GM12878 (cell line): Measurements from ENCODE around the gene ANKMY2. TPM values are rescaled to one million over a fixed set of nuclear protein-coding genes. Genes with fewer than 3 reads are reported as not detected.

Source experiments
- ATAC-seq: fragments of 200-7000 bp; cut with Tn5 transposase; 3 replicates; pipeline ENCODE4 v1.9.1; 2020; ENCODE audit warnings: mild to moderate bottlenecking, moderate library complexity
- BruUV-seq: library from RNA; stranded (reverse); fragments of 400-500 nt; replicated peaks from 2 replicates; lab custom pipeline; 2021; lab: Mats Ljungman, UMichigan
- CTCF ChIA-PET: fragments of 300-600 bp; sonication (Branson Sonifier 250); formaldehyde crosslinking; extraction: SDS; loops from one replicate; lab custom pipeline; 2021; ENCODE audit warnings: inconsistent platforms; lab: Yijun Ruan, JAX
- POLR2A ChIA-PET: fragments of 350-600 bp; formaldehyde crosslinking; extraction: SDS; loops from one replicate; lab custom pipeline; 2021; ENCODE audit warnings: inconsistent platforms; lab: Charles Lee
- RAD21 ChIA-PET: fragments of 300-600 bp; sonication (Branson Sonifier 250); formaldehyde crosslinking; loops from one replicate; lab custom pipeline; 2023; ENCODE audit warnings: antibody characterized with exemption; ENCODE audit not compliant: unreplicated experiment; lab: Charles Lee
- SMC1A ChIA-PET: fragments of 300-600 bp; sonication (Branson Sonifier 250); formaldehyde crosslinking; loops from one replicate; lab custom pipeline; 2023; ENCODE audit not compliant: unreplicated experiment, uncharacterized antibody; lab: Charles Lee
- DNase-seq: peaks from one replicate; pipeline ENCODE4 v3.0.0-alpha.2; 2011; ENCODE audit warnings: low read depth, low spot score
- FAIRE-seq: peaks from 3 replicates; lab custom pipeline; 2011; peaks lifted over from hg19 to GRCh38; lab: Jason Lieb, UNC
- H2AFZ ChIP-seq: 2 replicates; pipeline ENCODE4 v1.6.0; 2011; ENCODE audit warnings: low read depth, low read length, control low read depth; ENCODE audit not compliant: control insufficient read depth
- H3K27ac ChIP-seq: 2 replicates; pipeline ENCODE4 v1.5.1; 2011; ENCODE audit warnings: control low read depth; ENCODE audit not compliant: control insufficient read depth, insufficient read depth
- H3K27me3 ChIP-seq, 2 experiments: replicated peaks in 1 of 2; 2 replicates each; pipeline versions ENCODE4 v1.6.0 to v1.6.1; 2011; ENCODE audit warnings: low read length in 1 of 2; ENCODE audit not compliant: control insufficient read depth in 2 of 2, insufficient read depth in 2 of 2
- H3K36me3 ChIP-seq, 2 experiments: 2 replicates each; pipeline ENCODE4 v1.5.1; 2011; ENCODE audit warnings: low read length in 1 of 2; ENCODE audit not compliant: control insufficient read depth in 2 of 2, insufficient read depth in 2 of 2
- H3K4me1 ChIP-seq: 2 replicates; pipeline ENCODE4 v1.6.1; 2011; ENCODE audit warnings: mild to moderate bottlenecking, low read length, moderate library complexity, mixed read lengths; ENCODE audit not compliant: control insufficient read depth, insufficient read depth
- H3K4me2 ChIP-seq: 2 replicates; pipeline ENCODE4 v1.6.0; 2011; ENCODE audit warnings: control low read depth; ENCODE audit not compliant: control insufficient read depth, insufficient read depth
- H3K4me3 ChIP-seq: fragments of 200-600 bp; sonication (generic); 2 replicates; pipeline ENCODE4 v1.5.1; 2016
- H3K79me2 ChIP-seq: 2 replicates; pipeline ENCODE4 v1.6.0; 2011; ENCODE audit warnings: low read length; ENCODE audit not compliant: control insufficient read depth, insufficient read depth
- H3K9ac ChIP-seq: 2 replicates; pipeline ENCODE4 v1.8.0; 2011; ENCODE audit warnings: low read length, control low read depth, mixed read lengths; ENCODE audit not compliant: control insufficient read depth, insufficient read depth
- H3K9me3 ChIP-seq: replicated peaks from 3 replicates; pipeline ENCODE4 v1.5.1; 2011; ENCODE audit warnings: mild to moderate bottlenecking, low read length; ENCODE audit not compliant: control insufficient read depth, insufficient read depth
- H4K20me1 ChIP-seq: 2 replicates; pipeline ENCODE4 v1.6.0; 2011; ENCODE audit not compliant: control insufficient read depth, insufficient read depth
- CHD2 ChIP-seq: IDR thresholded peaks from 2 replicates; pipeline ENCODE4 v1.6.1; 2011; ENCODE audit warnings: low read depth, low read length, improper control_type of control experiment, borderline replicate concordance
- CREM ChIP-seq: IDR thresholded peaks from 2 replicates; pipeline ENCODE4 v1.6.1; 2014; ENCODE audit warnings: antibody characterized with exemption, low read depth
- NFYB ChIP-seq: IDR thresholded peaks from 2 replicates; pipeline ENCODE4 v1.6.1; 2011; ENCODE audit warnings: low read depth, mild to moderate bottlenecking, low read length, improper control_type of control experiment, moderate library complexity; ENCODE audit not compliant: insufficient read depth
- WGBS: methylation state at CpG from one replicate; pipeline ENCODE4 v1.1.6; 2016; ENCODE audit warnings: low lambda C conversion rate; ENCODE audit not compliant: insufficient replicate concordance, insufficient coverage; ENCODE audit errors: missing lambda C conversion rate; 5-methylcytosine and 5-hydroxymethylcytosine counted together
- in situ Hi-C: fragments of 300-500 bp; cut with MboI; formaldehyde crosslinking; loops from 9 replicates; pipeline ENCODE4 v1.14.3; 2018; ENCODE audit warnings: mixed read lengths
- intact Hi-C: fragments of 100-400 bp; cut with micrococcal nuclease; formaldehyde crosslinking; loops from one replicate; pipeline ENCODE4 v1.14.2; 2022; ENCODE audit not compliant: unreplicated experiment
- polyA plus RNA-seq, 11 experiments: library from polyadenylated mRNA; depleted of rRNA in 4 of 11; unstranded in 6 of 11; stranded (reverse) in 5 of 11; fragments of >200 nt; fragmentation: Nextera tagmentation in 4 of 11; fragmentation: Illumina TruSeq in 1 of 11; extraction: Ambion mirVana in 4 of 11; extraction: Trizol in 1 of 11; gene quantifications; 1 replicate in 1 of 11; 2 replicates in 10 of 11; pipeline versions ENCODE4 v1.2.1 to v1.2.3, GENCODE V29; 2011 to 2016; ENCODE audit warnings: inconsistent platforms in 2 of 11, missing spikeins in 2 of 11, low read depth in 1 of 11
- total RNA-seq, 4 experiments: library from RNA; depleted of rRNA in 3 of 4; stranded (reverse); fragments of >200 nt in 3 of 4; fragmentation: Illumina TruSeq in 1 of 4; extraction: Trizol in 1 of 4; gene quantifications; 2 replicates each; pipeline versions ENCODE4 v1.2.1 to v1.2.3, GENCODE V29; 2013 to 2021
- TF ChIP-seq, protein P1 (sequence below): fragments of 450-650 bp; IDR thresholded peaks from 2 replicates; pipeline ENCODE4 v1.6.1; 2017; ENCODE audit warnings: borderline replicate concordance
- TF ChIP-seq, protein P2 (sequence below): IDR thresholded peaks from 2 replicates; pipeline ENCODE4 v1.6.1; 2011; ENCODE audit warnings: borderline replicate concordance, low read depth, mild to moderate bottlenecking, moderate library complexity, mixed read lengths, low read length; ENCODE audit not compliant: insufficient read depth; ENCODE audit errors: extremely low read length

The ANKMY2 gene
- total and polyA plus RNA-seq, 10 of the 15 experiments (the other 5 are each of a cell fraction or from before 2014, with no cell fraction given) = 0.10 to 0.48 (median 0.29) TPM

DNA sequence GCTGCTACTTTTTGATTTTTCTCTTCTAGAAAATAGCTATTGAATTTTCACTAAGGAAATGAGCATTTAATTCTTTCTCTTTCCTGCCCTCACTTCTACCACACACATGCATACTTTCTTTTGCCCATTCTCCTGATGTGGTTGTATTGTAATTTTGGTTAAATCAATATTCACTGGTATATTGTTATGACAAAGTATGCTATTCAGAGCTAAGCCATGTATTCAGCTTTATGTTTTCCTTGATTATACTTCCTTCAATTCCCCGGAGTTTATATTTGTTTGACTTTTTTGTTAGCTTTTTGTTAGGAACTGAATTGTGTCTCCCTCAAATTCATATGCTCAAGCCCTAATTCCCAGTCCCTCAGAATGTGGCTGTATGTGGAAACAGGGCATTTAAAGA, 94.9 kb downstream of the ANKMY2 start:
- CTCF ChIA-PET = interaction anchor here (4.8 kb wide), 1 partner anchor 14 kb away, joined by 46 read pairs; no protein-coding TSS in a partner anchor
- H3K27me3 ChIP-seq = no peaks in the 10 kb centered on the region

More for the DNA sequence above, 94.9 kb downstream of the ANKMY2 start:
- WGBS = 7% methylated on average over 1 of the region's 1 CpG
- no peak for DNase-seq
- SMC1A ChIA-PET = interaction anchor here (1.0 to 1.3 kb wide), 3 partner anchors 9 to 18 kb away, joined by 3 to 5 read pairs (median 3); no protein-coding TSS in a partner anchor
- H3K4me2 ChIP-seq = no peak overlapping the region
- no peak for FAIRE-seq
- intact Hi-C loops (no loop called here), in situ Hi-C loops (loop anchor here (25.0 kb wide), 1 partner anchor 1238 kb away; no protein-coding TSS in a partner anchor)
- H3K9me3 ChIP-seq = no peaks in the 10 kb centered on the region
- H3K4me3 ChIP-seq = no peak overlapping the region
- POLR2A ChIA-PET = no interaction called here
- H4K20me1 ChIP-seq = no peaks in the 10 kb centered on the region
- H3K4me1 ChIP-seq = no peaks in the 10 kb centered on the region
- H3K27ac ChIP-seq = no peak overlapping the region
- no peak for ATAC-seq
- H3K9ac ChIP-seq = no peak overlapping the region
- RAD21 ChIA-PET = no interaction called here
- no TSS peak for BruUV-seq
- no peaks in the 10 kb centered on the region for H3K36me3 ChIP-seq
- no peaks in the 10 kb centered on the region for H3K79me2 ChIP-seq
- H2AFZ ChIP-seq = no peak overlapping the region
- TF ChIP-seq CREM (no peak), NFYB (no peak), CHD2 (no peak)
- TF ChIP-seq, protein P1, sequence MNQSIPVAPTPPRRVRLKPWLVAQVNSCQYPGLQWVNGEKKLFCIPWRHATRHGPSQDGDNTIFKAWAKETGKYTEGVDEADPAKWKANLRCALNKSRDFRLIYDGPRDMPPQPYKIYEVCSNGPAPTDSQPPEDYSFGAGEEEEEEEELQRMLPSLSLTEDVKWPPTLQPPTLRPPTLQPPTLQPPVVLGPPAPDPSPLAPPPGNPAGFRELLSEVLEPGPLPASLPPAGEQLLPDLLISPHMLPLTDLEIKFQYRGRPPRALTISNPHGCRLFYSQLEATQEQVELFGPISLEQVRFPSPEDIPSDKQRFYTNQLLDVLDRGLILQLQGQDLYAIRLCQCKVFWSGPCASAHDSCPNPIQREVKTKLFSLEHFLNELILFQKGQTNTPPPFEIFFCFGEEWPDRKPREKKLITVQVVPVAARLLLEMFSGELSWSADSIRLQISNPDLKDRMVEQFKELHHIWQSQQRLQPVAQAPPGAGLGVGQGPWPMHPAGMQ = no peak
- TF ChIP-seq, protein P2, sequence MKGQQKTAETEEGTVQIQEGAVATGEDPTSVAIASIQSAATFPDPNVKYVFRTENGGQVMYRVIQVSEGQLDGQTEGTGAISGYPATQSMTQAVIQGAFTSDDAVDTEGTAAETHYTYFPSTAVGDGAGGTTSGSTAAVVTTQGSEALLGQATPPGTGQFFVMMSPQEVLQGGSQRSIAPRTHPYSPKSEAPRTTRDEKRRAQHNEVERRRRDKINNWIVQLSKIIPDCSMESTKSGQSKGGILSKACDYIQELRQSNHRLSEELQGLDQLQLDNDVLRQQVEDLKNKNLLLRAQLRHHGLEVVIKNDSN = no peak

Other genes with a start within 250 kb of the ANKMY2 start
- not detected in 2 replicates for gene CRPPA, start 224.2 kb downstream of the ANKMY2 start, total RNA-seq (2014; rRNA removed)
- gene CRPPA, start 224.2 kb downstream of the ANKMY2 start, total RNA-seq (2014; rRNA removed; fragmentation: Illumina TruSeq; extraction: Trizol) = not detected in 2 replicates
- not detected in 2 replicates for gene CRPPA, start 224.2 kb downstream of the ANKMY2 start, total RNA-seq (2021)
- gene CRPPA, start 224.2 kb downstream of the ANKMY2 start, polyA plus RNA-seq (2011; rRNA removed) = 0.01 TPM in 1 of 2 replicates, not detected in the other
- not detected in 2 replicates for gene CRPPA, start 224.2 kb downstream of the ANKMY2 start, polyA plus RNA-seq (2014; fragmentation: Illumina TruSeq; extraction: Trizol)
- gene CRPPA, start 224.2 kb downstream of the ANKMY2 start, polyA plus RNA-seq (2014; fragmentation: Nextera tagmentation; extraction: Ambion mirVana) = not detected
- gene CRPPA, start 224.2 kb downstream of the ANKMY2 start, polyA plus RNA-seq (2014; rRNA removed) = not detected in 2 replicates
- not detected for gene CRPPA, start 224.2 kb downstream of the ANKMY2 start, polyA plus RNA-seq (2016; fragmentation: Nextera tagmentation; extraction: Ambion mirVana)
- gene SOSTDC1, start 180.0 kb downstream of the ANKMY2 start, total RNA-seq (2014; rRNA removed) = not detected in 2 replicates
- not detected in 2 replicates for gene SOSTDC1, start 180.0 kb downstream of the ANKMY2 start, total RNA-seq (2014; rRNA removed; fragmentation: Illumina TruSeq; extraction: Trizol)
- not detected in 2 replicates for gene SOSTDC1, start 180.0 kb downstream of the ANKMY2 start, total RNA-seq (2021)
- gene SOSTDC1, start 180.0 kb downstream of the ANKMY2 start, polyA plus RNA-seq (2011; rRNA removed) = not detected in 2 replicates
- gene SOSTDC1, start 180.0 kb downstream of the ANKMY2 start, polyA plus RNA-seq (2014; fragmentation: Illumina TruSeq; extraction: Trizol) = not detected in 2 replicates
- gene SOSTDC1, start 180.0 kb downstream of the ANKMY2 start, polyA plus RNA-seq (2014; fragmentation: Nextera tagmentation; extraction: Ambion mirVana) = not detected
- gene SOSTDC1, start 180.0 kb downstream of the ANKMY2 start, polyA plus RNA-seq (2014; rRNA removed) = 0.06 TPM in 1 of 2 replicates, not detected in the other
- not detected for gene SOSTDC1, start 180.0 kb downstream of the ANKMY2 start, polyA plus RNA-seq (2016; fragmentation: Nextera tagmentation; extraction: Ambion mirVana)
- gene LRRC72, start 118.9 kb downstream of the ANKMY2 start, total RNA-seq (2014; rRNA removed) = not detected in 2 replicates
- gene LRRC72, start 118.9 kb downstream of the ANKMY2 start, total RNA-seq (2014; rRNA removed; fragmentation: Illumina TruSeq; extraction: Trizol) = not detected in 2 replicates
- gene LRRC72, start 118.9 kb downstream of the ANKMY2 start, total RNA-seq (2021) = not detected in 2 replicates
- not detected in 2 replicates for gene LRRC72, start 118.9 kb downstream of the ANKMY2 start, polyA plus RNA-seq (2011; rRNA removed)
- not detected in 2 replicates for gene LRRC72, start 118.9 kb downstream of the ANKMY2 start, polyA plus RNA-seq (2014; fragmentation: Illumina TruSeq; extraction: Trizol)
- gene LRRC72, start 118.9 kb downstream of the ANKMY2 start, polyA plus RNA-seq (2014; fragmentation: Nextera tagmentation; extraction: Ambion mirVana) = not detected
- not detected in 2 replicates for gene LRRC72, start 118.9 kb downstream of the ANKMY2 start, polyA plus RNA-seq (2014; rRNA removed)
- not detected for gene LRRC72, start 118.9 kb downstream of the ANKMY2 start, polyA plus RNA-seq (2016; fragmentation: Nextera tagmentation; extraction: Ambion mirVana)
- 1.3 TPM in 2 replicates for gene BZW2, start 427 bp upstream of the ANKMY2 start, total RNA-seq (2014; rRNA removed)
- gene BZW2, start 427 bp upstream of the ANKMY2 start, total RNA-seq (2014; rRNA removed; fragmentation: Illumina TruSeq; extraction: Trizol) = 1.2 and 2.5 TPM in 2 replicates
- 1.6 and 2.4 TPM in 2 replicates for gene BZW2, start 427 bp upstream of the ANKMY2 start, total RNA-seq (2021)
- gene BZW2, start 427 bp upstream of the ANKMY2 start, polyA plus RNA-seq (2011; rRNA removed) = 2.3 and 3.1 TPM in 2 replicates
- gene BZW2, start 427 bp upstream of the ANKMY2 start, polyA plus RNA-seq (2014; fragmentation: Illumina TruSeq; extraction: Trizol) = 3.1 and 5.7 TPM in 2 replicates
- 1 to 10 TPM; 3.8 to 3.9 TPM for gene BZW2, start 427 bp upstream of the ANKMY2 start, polyA plus RNA-seq (2014; fragmentation: Nextera tagmentation; extraction: Ambion mirVana)
- gene BZW2, start 427 bp upstream of the ANKMY2 start, polyA plus RNA-seq (2014; rRNA removed) = 1.7 and 1.8 TPM in 2 replicates
- 1 to 10 TPM; 5.8 to 6.8 TPM for gene BZW2, start 427 bp upstream of the ANKMY2 start, polyA plus RNA-seq (2016; fragmentation: Nextera tagmentation; extraction: Ambion mirVana)
- not detected in 2 replicates for gene TSPAN13, start 108.0 kb upstream of the ANKMY2 start, total RNA-seq (2014; rRNA removed)
- not detected in 2 replicates for gene TSPAN13, start 108.0 kb upstream of the ANKMY2 start, total RNA-seq (2014; rRNA removed; fragmentation: Illumina TruSeq; extraction: Trizol)
- 0.26 and 0.35 TPM in 2 replicates for gene TSPAN13, start 108.0 kb upstream of the ANKMY2 start, total RNA-seq (2021)
- not detected in 2 replicates for gene TSPAN13, start 108.0 kb upstream of the ANKMY2 start, polyA plus RNA-seq (2011; rRNA removed)
- gene TSPAN13, start 108.0 kb upstream of the ANKMY2 start, polyA plus RNA-seq (2014; fragmentation: Illumina TruSeq; extraction: Trizol) = not detected in 2 replicates
- not detected for gene TSPAN13, start 108.0 kb upstream of the ANKMY2 start, polyA plus RNA-seq (2014; fragmentation: Nextera tagmentation; extraction: Ambion mirVana)
- gene TSPAN13, start 108.0 kb upstream of the ANKMY2 start, polyA plus RNA-seq (2014; rRNA removed) = not detected in 2 replicates
- gene TSPAN13, start 108.0 kb upstream of the ANKMY2 start, polyA plus RNA-seq (2016; fragmentation: Nextera tagmentation; extraction: Ambion mirVana) = under 1 TPM in 1 of 2 experiments, not detected in 1; 0.37 TPM
- not detected in 2 replicates for gene AGR2, start 159.2 kb upstream of the ANKMY2 start, total RNA-seq (2014; rRNA removed)
- not detected in 2 replicates for gene AGR2, start 159.2 kb upstream of the ANKMY2 start, total RNA-seq (2014; rRNA removed; fragmentation: Illumina TruSeq; extraction: Trizol)
- 0.67 and 1.7 TPM in 2 replicates for gene AGR2, start 159.2 kb upstream of the ANKMY2 start, total RNA-seq (2021)
- gene AGR2, start 159.2 kb upstream of the ANKMY2 start, polyA plus RNA-seq (2011; rRNA removed) = not detected in 2 replicates
- gene AGR2, start 159.2 kb upstream of the ANKMY2 start, polyA plus RNA-seq (2014; fragmentation: Illumina TruSeq; extraction: Trizol) = not detected in 2 replicates
- not detected for gene AGR2, start 159.2 kb upstream of the ANKMY2 start, polyA plus RNA-seq (2014; fragmentation: Nextera tagmentation; extraction: Ambion mirVana)
- not detected in 2 replicates for gene AGR2, start 159.2 kb upstream of the ANKMY2 start, polyA plus RNA-seq (2014; rRNA removed)
- not detected for gene AGR2, start 159.2 kb upstream of the ANKMY2 start, polyA plus RNA-seq (2016; fragmentation: Nextera tagmentation; extraction: Ambion mirVana)
- gene AGR3, start 236.2 kb upstream of the ANKMY2 start, total RNA-seq (2014; rRNA removed) = not detected in 2 replicates
- gene AGR3, start 236.2 kb upstream of the ANKMY2 start, total RNA-seq (2014; rRNA removed; fragmentation: Illumina TruSeq; extraction: Trizol) = not detected in 2 replicates
- gene AGR3, start 236.2 kb upstream of the ANKMY2 start, total RNA-seq (2021) = not detected in 2 replicates
- gene AGR3, start 236.2 kb upstream of the ANKMY2 start, polyA plus RNA-seq (2011; rRNA removed) = not detected in 2 replicates
- not detected in 2 replicates for gene AGR3, start 236.2 kb upstream of the ANKMY2 start, polyA plus RNA-seq (2014; fragmentation: Illumina TruSeq; extraction: Trizol)
- gene AGR3, start 236.2 kb upstream of the ANKMY2 start, polyA plus RNA-seq (2014; fragmentation: Nextera tagmentation; extraction: Ambion mirVana) = not detected
- not detected in 2 replicates for gene AGR3, start 236.2 kb upstream of the ANKMY2 start, polyA plus RNA-seq (2014; rRNA removed)
- not detected for gene AGR3, start 236.2 kb upstream of the ANKMY2 start, polyA plus RNA-seq (2016; fragmentation: Nextera tagmentation; extraction: Ambion mirVana)